Mucosa of descending colon (tissue), 3 donors: ENCODE measurements around the gene KLHDC10. TPM values are rescaled to one million over a fixed set of nuclear protein-coding genes. Genes with fewer than 3 reads are reported as not detected.

Experiments used
- ATAC-seq: fragments of 200-7000 bp; cut with Tn5 transposase; one replicate; pipeline ENCODE4 v1.9.1; 2020; ENCODE audit warnings: mild to moderate bottlenecking, moderate library complexity
- DNase-seq, 3 donors: peaks; one replicate each; pipeline ENCODE4 v3.0.0-alpha.2; 2020
- H3K36me3 ChIP-seq: fragments of 200-600 bp; one replicate; pipeline ENCODE4 v1.8.0; 2021; ENCODE audit warnings: low read depth, mild to moderate bottlenecking
- H3K4me1 ChIP-seq: fragments of 200-600 bp; one replicate; pipeline ENCODE4 v1.8.0; 2021; ENCODE audit warnings: low read depth, mild to moderate bottlenecking
- H3K4me3 ChIP-seq: fragments of 200-600 bp; one replicate; pipeline ENCODE4 v1.8.0; 2021; ENCODE audit warnings: mild to moderate bottlenecking
- H3K9me3 ChIP-seq: fragments of 200-600 bp; one replicate; pipeline ENCODE4 v1.8.0; 2021; ENCODE audit warnings: mild to moderate bottlenecking
- intact Hi-C, 2 donors: fragments of 100-400 bp; cut with DNase I in 1 of 2; cut with micrococcal nuclease in 1 of 2; formaldehyde crosslinking; loops; one replicate each; pipeline versions ENCODE4 v1.11.0 to v1.11.1; 2022; cut with DNase I, micrococcal nuclease
- total RNA-seq, 3 donors: library from RNA; stranded (reverse); fragmentation: NEBNext Ultra II Directional in 2 of 3; extraction: Animal tissue kit (Norgen Biotek cat#: 25700) in 2 of 3; gene quantifications; one replicate each; pipeline versions ENCODE4 v1.2.1 to v1.2.4, GENCODE V29; 2021 to 2023
- TF ChIP-seq, protein P1 (sequence below): fragments of 200-600 bp; IDR thresholded peaks from one replicate; pipeline ENCODE4 v1.8.0; 2022; ENCODE audit warnings: antibody characterized with exemption, mild to moderate bottlenecking
- donor health status: DM: no; HTN: no; CAD: no; lungs with moderate emphysema.
- donor health status: DM: no; HTN: no; CAD: no.
- donor health status: DM: no; HTN: yes; CAD: no.

KLHDC10 gene
- total RNA-seq, 3 donors from 2014 or later, result 30.1 to 36.2 (median 34.1) TPM

DNA sequence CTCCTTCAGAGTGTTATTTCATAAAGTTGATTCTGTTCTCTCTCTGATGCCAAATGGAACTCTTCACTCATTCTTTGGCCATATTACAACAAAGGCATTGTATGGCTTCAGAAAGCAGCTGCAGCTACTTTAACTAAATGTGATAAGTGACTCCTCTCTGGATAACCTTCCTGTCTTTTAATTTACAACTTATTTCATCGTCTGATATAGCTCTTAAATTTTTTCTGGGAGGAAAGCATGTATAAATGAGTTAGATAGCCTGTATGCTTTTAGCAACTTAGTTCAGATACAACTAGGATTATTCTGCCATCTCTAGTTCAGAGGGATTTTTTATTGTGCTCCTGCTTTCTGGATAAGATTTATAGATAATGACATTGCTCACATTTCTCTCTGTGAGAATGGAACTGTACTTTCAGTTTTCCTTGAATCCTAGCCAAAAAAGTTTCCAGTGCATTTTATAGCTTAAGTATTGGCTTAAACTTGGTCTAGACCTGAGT is 57.5 kb downstream of the KLHDC10 start:
- no peaks in the 10 kb centered on the region for H3K9me3 ChIP-seq
- H3K4me3 ChIP-seq, result no peak overlapping the region
- peaks cover 12% of the 10 kb centered on the region for H3K4me1 ChIP-seq
- peak; percentile 68 for ATAC-seq
- TF ChIP-seq, protein P1, sequence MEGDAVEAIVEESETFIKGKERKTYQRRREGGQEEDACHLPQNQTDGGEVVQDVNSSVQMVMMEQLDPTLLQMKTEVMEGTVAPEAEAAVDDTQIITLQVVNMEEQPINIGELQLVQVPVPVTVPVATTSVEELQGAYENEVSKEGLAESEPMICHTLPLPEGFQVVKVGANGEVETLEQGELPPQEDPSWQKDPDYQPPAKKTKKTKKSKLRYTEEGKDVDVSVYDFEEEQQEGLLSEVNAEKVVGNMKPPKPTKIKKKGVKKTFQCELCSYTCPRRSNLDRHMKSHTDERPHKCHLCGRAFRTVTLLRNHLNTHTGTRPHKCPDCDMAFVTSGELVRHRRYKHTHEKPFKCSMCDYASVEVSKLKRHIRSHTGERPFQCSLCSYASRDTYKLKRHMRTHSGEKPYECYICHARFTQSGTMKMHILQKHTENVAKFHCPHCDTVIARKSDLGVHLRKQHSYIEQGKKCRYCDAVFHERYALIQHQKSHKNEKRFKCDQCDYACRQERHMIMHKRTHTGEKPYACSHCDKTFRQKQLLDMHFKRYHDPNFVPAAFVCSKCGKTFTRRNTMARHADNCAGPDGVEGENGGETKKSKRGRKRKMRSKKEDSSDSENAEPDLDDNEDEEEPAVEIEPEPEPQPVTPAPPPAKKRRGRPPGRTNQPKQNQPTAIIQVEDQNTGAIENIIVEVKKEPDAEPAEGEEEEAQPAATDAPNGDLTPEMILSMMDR, result no peak
- no peak for DNase-seq
- peaks cover 5% of the 10 kb centered on the region for H3K36me3 ChIP-seq
- intact Hi-C loops, result no loop called here

DNA sequence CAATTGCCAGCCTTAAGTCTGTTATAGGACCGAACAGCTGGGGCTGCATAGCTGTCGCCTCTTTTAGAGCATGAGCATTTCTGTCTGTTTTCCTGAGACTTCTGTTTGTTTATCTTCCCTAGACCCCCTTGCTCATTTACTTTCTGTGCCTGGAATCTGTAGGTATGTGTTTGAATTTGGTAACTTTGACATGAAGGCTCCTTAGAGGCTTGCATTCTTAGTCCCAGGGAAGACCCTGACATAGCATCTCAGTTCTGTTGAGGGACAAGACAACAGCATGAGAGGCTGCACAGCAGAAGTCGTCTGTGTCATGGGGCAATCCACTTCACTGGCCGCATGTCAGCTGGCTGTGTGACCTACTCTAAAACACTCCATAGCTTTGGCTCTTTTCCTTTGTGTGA is 58.7 kb downstream of the KLHDC10 start:
- ATAC-seq, result no peak

DNA sequence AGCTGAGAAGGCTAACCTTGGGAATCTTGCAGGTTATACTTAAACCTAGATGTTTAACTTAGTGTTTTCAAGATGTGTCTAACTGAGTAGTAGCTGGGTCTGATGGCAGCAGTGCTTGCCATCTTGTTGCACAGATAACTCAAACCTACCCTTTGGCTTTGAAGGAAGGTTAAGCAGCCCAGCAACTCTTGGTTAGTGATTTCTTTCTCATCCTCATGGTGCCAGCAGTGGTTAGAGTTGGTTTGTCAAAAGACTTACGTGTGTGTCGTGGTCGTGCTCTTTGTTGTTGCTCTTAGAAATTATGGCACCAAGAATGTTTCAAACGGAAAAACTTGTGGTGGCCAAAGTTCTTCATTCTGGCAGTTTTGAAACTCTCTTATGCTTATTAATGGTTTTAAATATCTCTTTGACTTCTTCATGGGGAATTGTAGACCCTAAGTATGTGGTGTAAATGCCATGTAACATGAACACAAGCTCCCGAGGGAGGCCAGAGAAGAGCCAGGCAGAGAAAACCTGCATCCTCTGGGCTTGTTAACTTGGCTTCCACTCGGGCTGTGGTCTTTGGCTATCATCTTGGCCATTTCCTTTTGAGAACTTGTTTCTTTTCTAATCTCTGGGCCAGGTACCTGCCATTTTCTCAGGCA is 61.0 kb downstream of the KLHDC10 start:
- no peak for DNase-seq
- Histone ChIP-seq H3K9me3 (no peaks in the 10 kb centered on the region), H3K4me3 (no peak overlapping the region), H3K4me1 (peaks cover 12% of the 10 kb centered on the region), H3K36me3 (peaks cover 5% of the 10 kb centered on the region)
- ATAC-seq, result no peak
- intact Hi-C loops, result no loop called here
- TF ChIP-seq, protein P1, result no peak

More for the DNA sequence above, 58.7 kb downstream of the KLHDC10 start:
- Histone ChIP-seq H3K4me1 (peaks cover 12% of the 10 kb centered on the region), H3K36me3 (peaks cover 5% of the 10 kb centered on the region), H3K4me3 (no peak overlapping the region), H3K9me3 (no peaks in the 10 kb centered on the region)
- intact Hi-C loops, result no loop called here
- DNase-seq, result no peak
- TF ChIP-seq, protein P1, result no peak

DNA sequence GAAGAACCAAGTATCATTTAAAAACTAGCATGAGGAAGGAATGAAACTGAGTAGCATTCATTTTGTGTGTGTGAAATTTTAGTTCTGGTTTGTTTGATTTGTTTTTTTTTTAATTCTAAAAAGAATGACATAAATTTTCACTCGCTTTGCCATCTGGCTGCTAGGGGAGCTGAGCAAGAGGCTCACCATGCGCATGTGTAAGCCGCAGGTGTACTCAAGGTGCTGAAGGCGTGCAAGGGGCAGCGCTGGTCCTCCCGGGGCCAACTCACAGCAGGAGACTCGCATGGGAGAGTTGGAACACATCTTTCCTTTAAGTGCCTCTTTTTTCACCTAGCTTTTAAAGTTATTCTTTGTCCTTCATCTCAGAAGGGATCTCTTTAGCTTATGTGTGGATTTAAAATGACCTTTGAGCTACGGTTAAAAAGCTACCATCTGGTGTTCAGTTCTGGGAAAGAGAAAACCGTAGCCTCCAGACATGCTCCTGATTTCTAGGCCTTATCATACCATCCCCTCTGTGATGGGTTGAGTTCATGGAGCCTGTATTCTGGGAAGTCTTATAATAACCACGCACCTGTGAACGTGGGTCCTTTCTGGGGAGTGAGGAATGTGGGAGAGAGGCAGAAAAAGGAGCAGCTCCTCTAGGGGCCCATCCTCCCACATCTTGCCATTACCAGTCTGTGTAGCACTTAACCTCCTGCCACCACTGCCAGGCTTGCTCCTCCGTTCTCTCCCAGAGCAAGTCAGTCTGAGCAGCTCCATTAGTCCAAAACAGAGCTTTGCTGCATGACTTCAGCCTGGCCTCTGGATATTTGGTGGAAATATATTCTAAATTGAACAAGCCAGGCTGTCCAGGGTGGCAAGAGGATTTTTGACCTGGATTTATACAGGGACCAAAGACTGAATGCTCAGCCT is 61.9 kb downstream of the KLHDC10 start:
- TF ChIP-seq, protein P1, result no peak
- DNase-seq (no peak), ATAC-seq (no peak)
- intact Hi-C loops, result no loop called here
- H3K9me3 ChIP-seq, result no peaks in the 10 kb centered on the region
- peaks cover 12% of the 10 kb centered on the region for H3K4me1 ChIP-seq
- H3K36me3 ChIP-seq, result peaks cover 5% of the 10 kb centered on the region
- no peak overlapping the region for H3K4me3 ChIP-seq

DNA sequence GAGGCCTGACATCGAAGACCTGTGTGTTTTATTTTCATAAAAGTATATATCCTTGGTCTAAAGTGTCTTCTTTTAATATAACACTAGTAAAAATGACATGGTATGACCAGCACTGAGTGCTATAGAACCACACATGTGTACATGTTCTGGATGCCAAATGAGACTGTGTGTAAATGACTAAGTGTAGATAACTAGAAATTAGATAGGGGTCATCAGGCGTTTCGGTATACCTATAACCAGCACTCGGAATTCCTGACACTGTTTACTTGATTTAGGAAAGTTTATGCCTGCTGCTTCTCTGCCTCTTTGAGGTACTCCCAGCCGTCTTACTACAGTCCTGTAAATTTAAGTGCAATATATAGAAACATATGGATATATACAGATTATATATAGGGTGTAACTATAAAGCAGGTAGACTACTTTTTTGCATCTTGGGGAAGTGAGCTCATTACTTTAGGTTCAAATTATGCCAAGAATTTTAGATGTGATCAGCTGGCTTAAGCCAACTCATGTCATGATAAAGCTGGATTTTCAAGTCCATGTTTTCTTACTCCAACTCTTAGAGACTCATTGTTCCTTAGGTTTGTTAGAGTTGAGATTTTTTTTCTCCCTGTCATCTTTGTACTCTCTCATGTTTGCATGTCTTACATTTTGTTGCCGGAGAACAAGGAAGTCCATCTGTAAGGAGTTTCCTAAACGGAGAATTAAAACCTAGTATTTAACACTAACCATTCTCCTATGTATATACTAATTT is 62.9 kb downstream of the KLHDC10 start:
- TF ChIP-seq, protein P1, result no peak

More for the DNA sequence above, 62.9 kb downstream of the KLHDC10 start:
- Histone ChIP-seq H3K9me3 (no peaks in the 10 kb centered on the region), H3K4me1 (peaks cover 3% of the 10 kb centered on the region), H3K4me3 (no peak overlapping the region), H3K36me3 (peaks cover 5% of the 10 kb centered on the region)
- no peak for DNase-seq
- ATAC-seq, result no peak
- intact Hi-C loops, result no loop called here
